K562 (cell line): ENCODE data around the gene PPA2.

Experiments
- CTCF ChIP-seq, 3 experiments: IDR thresholded peaks in 2 of 3; conservative IDR thresholded peaks in 1 of 3; 2 replicates each; pipeline ENCODE4 v1.5.1; 2011 to 2012; ENCODE audit warnings: low read length in 3 of 3, mild to moderate bottlenecking in 3 of 3, control low read depth in 2 of 3, improper control_type of control experiment in 1 of 3, inconsistent platforms in 1 of 3, low read depth in 1 of 3, mixed read lengths in 1 of 3, moderate library complexity in 1 of 3; ENCODE audit not compliant: insufficient read depth in 2 of 3
- POLR2A ChIP-seq: fragments of 450-650 bp; conservative IDR thresholded peaks from 2 replicates; pipeline ENCODE4 v1.6.1; 2016
- ZNF316 ChIP-seq: fragments of 450-650 bp; IDR thresholded peaks from 2 replicates; pipeline ENCODE4 v1.6.1; 2016

GRCh38 chr4:105458001-105458400 is 15.9 kb downstream of the PPA2 start:
- TF ChIP-seq POLR2A (no peak), CTCF (IDR thresholded peaks at IDR 0.05 in 2 of 3, conservative IDR thresholded peaks at IDR 0.05 in 1 of 3; ENCODE audit: insufficient read depth in 2 of 3, low read depth in 1 of 3, low read length in 3 of 3) (no peak), ZNF316 (no peak)
